Pancreas (tissue), 10 donors: Measurements from ENCODE around the gene TLCD3A. TPM values are rescaled to one million over a fixed set of nuclear protein-coding genes. Genes with fewer than 3 reads are reported as not detected.

Experiments
- ATAC-seq, 4 donors: fragments of 200-7000 bp; cut with Tn5 transposase; one replicate each; pipeline versions ENCODE4 v1.8.0 to v1.9.1; 2020; ENCODE audit warnings: mild to moderate bottlenecking in 4 of 4, moderate library complexity in 4 of 4
- DNase-seq, 6 donors: peaks; one replicate each; pipeline ENCODE4 v3.0.0-alpha.2; 2020
- FAIRE-seq: peaks from 2 replicates; lab custom pipeline; 2012; peaks lifted over from hg19 to GRCh38; lab: Jason Lieb, UNC
- H3K27ac ChIP-seq, 4 donors: fragments of 200-600 bp; sonication (generic); 1 replicate in 3 of 4; 2 replicates in 1 of 4; pipeline versions ENCODE4 v1.5.0 to v1.8.0; 2020
- H3K27me3 ChIP-seq, 4 donors: fragments of 200-600 bp; one replicate each; pipeline ENCODE4 v1.8.0; 2021
- H3K36me3 ChIP-seq, 3 donors: fragments of 200-600 bp; sonication (generic) in 1 of 3; one replicate each; pipeline versions ENCODE4 v1.5.0 to v1.8.0; 2020 to 2021
- H3K4me1 ChIP-seq, 3 donors: fragments of 200-600 bp; one replicate each; pipeline ENCODE4 v1.8.0; 2021
- H3K4me3 ChIP-seq, 4 donors: fragments of 200-600 bp; sonication (generic) in 2 of 4; one replicate each; pipeline versions ENCODE4 v1.5.0 to v1.8.0; 2020 to 2021
- H3K9me3 ChIP-seq, 4 donors: fragments of 200-600 bp; one replicate each; pipeline ENCODE4 v1.8.0; 2021
- CTCF ChIP-seq, 4 donors: fragments of 200-600 bp; sonication (generic) in 3 of 4; IDR thresholded peaks; one replicate each; pipeline versions ENCODE4 v1.5.0 to v1.8.0; 2021; ENCODE audit warnings: antibody characterized with exemption in 4 of 4
- WGBS, 2 donors: extraction: QIAGEN DNeasy Blood & Tissue Kit; methylation state at CpG; one replicate each; pipeline ENCODE4 v1.1.7; 2013; 5-methylcytosine and 5-hydroxymethylcytosine counted together
- intact Hi-C, 3 donors: fragments of 100-400 bp; cut with DNase I; formaldehyde crosslinking; loops; one replicate each; pipeline versions ENCODE4 v1.11.1 to v1.14.2; 2022
- polyA plus RNA-seq, 2 donors: library from polyadenylated mRNA; stranded (reverse); fragments of 200-250 nt; gene quantifications; one replicate each; pipeline ENCODE4 v1.2.3, GENCODE V29; 2013
- total RNA-seq, 6 donors: library from RNA; stranded (reverse); fragmentation: NEBNext Ultra II Directional in 4 of 6; extraction: Animal tissue kit (Norgen Biotek cat#: 25700) in 4 of 6; gene quantifications; one replicate each; pipeline versions ENCODE4 v1.2.1 to v1.2.4, GENCODE V29; 2021 to 2023
- donor health status: healthy with polysubstance abuse.
- donor health status: DM: no; HTN: no; CAD: no; lungs with moderate emphysema.
- donor health status: DM: no; HTN: no; CAD: no.
- donor health status: control.
- donor health status: control.
- donor health status: Bipolar disorder and iron deficiency.
- donor health status: DM: yes; HTN: yes; CAD: no.
- donor health status: DM: no; HTN: no; CAD: no.
- donor health status: DM: no; HTN: no; CAD: no.
- donor health status: DM: yes; HTN: yes; CAD: no.

TLCD3A gene
- total RNA-seq (1 to 10 TPM; 4.7 to 9.0 (median 6.3) TPM), polyA plus RNA-seq (1 to 10 TPM; 3.2 to 6.5 TPM)

- FAIRE-seq: no peak
Measured at GRCh38 chr17:732067-732901, at the start of gene TLCD3A. Gene TLCD3A (plus strand): TSS chr17:732596. CDS start chr17:732648, 52 bp downstream.

DNA sequence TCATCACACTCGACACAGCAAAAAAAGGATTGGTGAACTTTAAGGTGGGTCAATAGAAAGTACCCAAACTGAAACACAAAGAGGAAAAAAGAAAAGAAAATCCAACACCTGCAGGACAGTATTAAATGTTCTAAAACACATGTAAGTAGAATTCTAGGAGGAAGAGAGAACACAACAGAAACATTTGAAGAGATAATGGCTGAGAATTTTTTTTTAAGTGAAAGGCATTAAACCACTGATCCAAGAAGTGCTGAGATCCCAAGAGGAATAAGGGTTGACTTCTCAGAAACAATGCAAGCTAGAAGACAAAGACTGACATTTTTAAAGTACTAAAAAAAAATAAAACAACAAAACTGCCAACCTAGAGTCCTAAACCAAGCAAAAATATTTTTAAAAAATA is 49.4 kb upstream of the TLCD3A start:
- no peaks in the 10 kb centered on the region for H3K4me1 ChIP-seq
- no peaks in the 10 kb centered on the region for H3K27me3 ChIP-seq
- WGBS, 2 donors: 91 to 100% methylated on average over 1 of the region's 1 CpG
- no peaks in the 10 kb centered on the region for H3K36me3 ChIP-seq
- no peak for TF ChIP-seq CTCF (IDR thresholded peaks at IDR 0.05)
- H3K4me3 ChIP-seq: no peak overlapping the region
- H3K27ac ChIP-seq: no peak overlapping the region
- H3K9me3 ChIP-seq: no peaks in the 10 kb centered on the region
- no peak for DNase-seq
- ATAC-seq: no peak
- intact Hi-C loops: no loop called here
- FAIRE-seq: no peak

More at GRCh38 chr17:732067-732901, at the start of gene TLCD3A:
- TF ChIP-seq CTCF (IDR thresholded peaks at IDR 0.05): no peak
- H3K9me3 ChIP-seq: no peaks in the 10 kb centered on the region
- ATAC-seq: peak; percentile 80 to 87 (median 84)
- no peaks in the 10 kb centered on the region for H3K36me3 ChIP-seq
- intact Hi-C loops: no loop called here
- DNase-seq: peak; percentile 75 to 91 (median 83)
- WGBS, 2 donors: 0% methylated on average over 33 to 126 of the region's 126 CpGs
- peaks cover 0 to 13% (median 0%) of the 10 kb centered on the region in 3 donors for H3K4me1 ChIP-seq
- H3K27me3 ChIP-seq: no peaks in the 10 kb centered on the region
- peak within 1 kb of the TSS; percentile 72 to 92 (median 82) for H3K4me3 ChIP-seq
- H3K27ac ChIP-seq: peak within 1 kb of the TSS; percentile 55 to 80 (median 60)

DNA sequence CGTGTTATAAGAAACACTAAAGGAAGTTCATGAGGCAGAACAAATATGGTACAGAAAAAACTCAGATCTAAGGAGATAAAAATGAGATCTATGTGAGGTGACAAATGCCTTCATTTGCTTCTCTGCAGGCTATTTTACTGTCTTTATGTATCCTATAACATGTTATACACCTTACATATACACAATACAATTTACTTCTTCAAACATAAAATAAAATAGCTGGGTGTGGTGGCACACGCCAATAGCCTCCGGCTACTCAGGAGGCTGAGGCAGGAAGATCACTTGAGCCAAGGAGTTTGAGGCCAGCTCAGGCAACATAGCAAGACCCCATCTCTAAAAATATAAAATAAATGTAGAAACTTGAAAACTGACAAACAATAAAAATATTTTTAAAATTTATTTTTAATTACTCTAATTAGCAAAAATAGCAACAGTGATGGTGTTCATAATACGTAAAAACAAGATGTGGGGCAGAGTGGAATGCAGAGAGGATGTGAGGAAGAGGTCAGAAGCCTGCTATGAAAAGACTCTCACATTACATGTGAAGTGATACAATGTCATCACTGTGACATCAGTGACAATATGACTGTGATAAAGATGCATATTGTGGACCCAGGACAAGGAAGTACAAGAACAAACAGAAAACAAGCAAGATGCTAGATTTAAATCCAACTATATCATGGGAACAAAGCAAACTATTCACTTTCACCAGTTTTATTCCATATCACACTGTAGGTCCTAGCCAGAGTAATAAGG is 48.7 kb upstream of the TLCD3A start:
- TF ChIP-seq CTCF (IDR thresholded peaks at IDR 0.05): no peak
- FAIRE-seq (no peak), ATAC-seq (no peak), DNase-seq (no peak)
- H3K4me3 ChIP-seq: no peak overlapping the region
- H3K27me3 ChIP-seq: no peaks in the 10 kb centered on the region
- H3K4me1 ChIP-seq: no peaks in the 10 kb centered on the region
- 89 to 93% methylated on average over 4 of the region's 4 CpGs for WGBS, 2 donors
- H3K36me3 ChIP-seq: no peaks in the 10 kb centered on the region
- H3K27ac ChIP-seq: no peak overlapping the region
- H3K9me3 ChIP-seq: no peaks in the 10 kb centered on the region
- intact Hi-C loops: no loop called here

GRCh38 chr17:685006-685405 is 47.4 kb upstream of the TLCD3A start:
- 93 to 95% methylated on average over 6 of the region's 6 CpGs for WGBS, 2 donors
- no peak overlapping the region for H3K27ac ChIP-seq
- no peak overlapping the region for H3K4me3 ChIP-seq
- no peak for DNase-seq
- ATAC-seq: no peak
- intact Hi-C loops: no loop called here
- no peak for FAIRE-seq
- no peaks in the 10 kb centered on the region for H3K27me3 ChIP-seq
- H3K36me3 ChIP-seq: peaks cover 0 to under 1% (median 0%) of the 10 kb centered on the region in 3 donors
- H3K4me1 ChIP-seq: no peaks in the 10 kb centered on the region
- TF ChIP-seq CTCF (IDR thresholded peaks at IDR 0.05): no peak
- H3K9me3 ChIP-seq: no peaks in the 10 kb centered on the region
